GM12878 (cell line): Measurements from ENCODE around the gene SPIRE2.

Experiments
- ASH2L ChIP-seq: fragments of 300-600, 200-600 bp; sonication (generic); IDR thresholded peaks from 2 replicates; pipeline ENCODE4 v1.6.1; 2017; ENCODE audit warnings: low read depth, mild to moderate bottlenecking, borderline replicate concordance
- CREM ChIP-seq: IDR thresholded peaks from 2 replicates; pipeline ENCODE4 v1.6.1; 2014; ENCODE audit warnings: antibody characterized with exemption, low read depth
- EP300 ChIP-seq, 2 experiments: fragments of 150-350 bp in 1 of 2; IDR thresholded peaks; 2 replicates each; pipeline ENCODE4 v1.6.1; 2011 to 2012; ENCODE audit warnings: low read depth in 2 of 2, low read length in 2 of 2, borderline replicate concordance in 1 of 2, improper control_type of control experiment in 1 of 2, inconsistent platforms in 1 of 2; ENCODE audit not compliant: control insufficient read depth in 1 of 2
- EZH2 ChIP-seq: IDR thresholded peaks from 2 replicates; pipeline ENCODE4 v1.6.1; 2012; ENCODE audit warnings: low read depth, mild to moderate bottlenecking, control low read depth, inconsistent platforms, low read length, borderline replicate concordance; ENCODE audit not compliant: control insufficient read depth
- NFYB ChIP-seq: IDR thresholded peaks from 2 replicates; pipeline ENCODE4 v1.6.1; 2011; ENCODE audit warnings: low read depth, mild to moderate bottlenecking, low read length, improper control_type of control experiment, moderate library complexity; ENCODE audit not compliant: insufficient read depth
- POLR2A ChIP-seq: IDR thresholded peaks from 2 replicates; pipeline ENCODE4 v1.6.1; 2011; ENCODE audit warnings: low read depth, mild to moderate bottlenecking, low read length
- RFX5 ChIP-seq: IDR thresholded peaks from 2 replicates; pipeline ENCODE4 v1.6.1; 2011; ENCODE audit warnings: low read depth, low read length, improper control_type of control experiment
- SIN3A ChIP-seq: IDR thresholded peaks from 2 replicates; pipeline ENCODE4 v1.6.1; 2012; ENCODE audit warnings: low read depth, low read length, improper control_type of control experiment
- SP1 ChIP-seq: IDR thresholded peaks from one replicate; pipeline ENCODE4 v1.6.1; 2011; ENCODE audit warnings: low read depth, low read length
- TCF12 ChIP-seq: IDR thresholded peaks from 2 replicates; pipeline ENCODE4 v1.6.1; 2011; ENCODE audit warnings: low read depth, mild to moderate bottlenecking, low read length
- ZNF274 ChIP-seq: IDR thresholded peaks from one replicate; pipeline ENCODE4 v1.8.0; 2011; ENCODE audit not compliant: insufficient read length, insufficient read depth
- TF ChIP-seq, protein P1 (sequence below): IDR thresholded peaks from 2 replicates; pipeline ENCODE4 v1.6.1; 2011; ENCODE audit warnings: low read depth, mild to moderate bottlenecking, low read length, moderate library complexity, borderline replicate concordance; ENCODE audit errors: extremely low read depth
- TF ChIP-seq, protein P2 (sequence below), 3 experiments: IDR thresholded peaks in 2 of 3; conservative IDR thresholded peaks in 1 of 3; 2 replicates each; pipeline ENCODE4 v1.5.1; 2011; ENCODE audit warnings: low read depth in 3 of 3, low read length in 3 of 3, mild to moderate bottlenecking in 3 of 3, control low read depth in 2 of 3, moderate library complexity in 2 of 3, inconsistent platforms in 1 of 3, mixed read lengths in 1 of 3; ENCODE audit not compliant: control insufficient read depth in 2 of 3, insufficient read depth in 1 of 3; ENCODE audit errors: extremely low read depth in 1 of 3
- TF ChIP-seq, protein P3 (sequence below): IDR thresholded peaks from 2 replicates; pipeline ENCODE4 v1.6.1; 2012; ENCODE audit warnings: mild to moderate bottlenecking, low read depth, low read length

DNA sequence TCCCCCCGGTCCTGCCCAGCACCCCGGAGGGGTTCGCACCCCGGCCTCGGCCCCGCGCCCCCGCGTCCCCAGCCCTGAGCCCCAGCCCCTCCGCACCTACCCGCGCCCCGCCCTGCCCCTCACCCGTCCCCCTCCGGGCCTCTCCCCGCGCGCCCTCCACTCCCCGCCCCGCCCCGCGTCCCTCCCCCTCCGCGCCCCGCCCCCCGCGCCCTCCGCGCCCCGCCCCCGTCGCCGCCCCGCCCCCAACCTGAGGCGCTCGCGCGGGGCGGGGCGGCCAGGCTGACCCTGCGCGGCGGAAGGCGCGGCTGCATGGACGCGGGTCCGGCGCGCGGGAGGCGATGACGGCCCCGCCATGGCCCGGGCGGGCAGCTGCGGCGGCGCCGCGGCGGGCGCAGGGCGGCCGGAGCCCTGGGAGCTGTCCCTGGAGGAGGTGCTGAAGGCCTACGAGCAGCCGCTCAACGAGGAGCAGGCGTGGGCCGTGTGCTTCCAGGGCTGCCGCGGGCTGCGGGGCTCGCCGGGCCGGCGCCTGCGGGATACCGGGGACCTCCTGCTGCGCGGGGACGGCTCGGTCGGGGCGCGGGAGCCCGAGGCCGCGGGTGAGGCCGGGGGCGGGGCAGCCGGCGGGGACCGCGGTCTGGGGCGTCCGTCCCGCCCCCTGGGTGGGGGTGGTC is at the start of gene SPIRE2:
- no peak for TF ChIP-seq SP1
- TF ChIP-seq, protein P1, sequence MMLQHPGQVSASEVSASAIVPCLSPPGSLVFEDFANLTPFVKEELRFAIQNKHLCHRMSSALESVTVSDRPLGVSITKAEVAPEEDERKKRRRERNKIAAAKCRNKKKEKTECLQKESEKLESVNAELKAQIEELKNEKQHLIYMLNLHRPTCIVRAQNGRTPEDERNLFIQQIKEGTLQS, result no peak
- TF ChIP-seq TCF12, result no peak
- TF ChIP-seq, protein P2, sequence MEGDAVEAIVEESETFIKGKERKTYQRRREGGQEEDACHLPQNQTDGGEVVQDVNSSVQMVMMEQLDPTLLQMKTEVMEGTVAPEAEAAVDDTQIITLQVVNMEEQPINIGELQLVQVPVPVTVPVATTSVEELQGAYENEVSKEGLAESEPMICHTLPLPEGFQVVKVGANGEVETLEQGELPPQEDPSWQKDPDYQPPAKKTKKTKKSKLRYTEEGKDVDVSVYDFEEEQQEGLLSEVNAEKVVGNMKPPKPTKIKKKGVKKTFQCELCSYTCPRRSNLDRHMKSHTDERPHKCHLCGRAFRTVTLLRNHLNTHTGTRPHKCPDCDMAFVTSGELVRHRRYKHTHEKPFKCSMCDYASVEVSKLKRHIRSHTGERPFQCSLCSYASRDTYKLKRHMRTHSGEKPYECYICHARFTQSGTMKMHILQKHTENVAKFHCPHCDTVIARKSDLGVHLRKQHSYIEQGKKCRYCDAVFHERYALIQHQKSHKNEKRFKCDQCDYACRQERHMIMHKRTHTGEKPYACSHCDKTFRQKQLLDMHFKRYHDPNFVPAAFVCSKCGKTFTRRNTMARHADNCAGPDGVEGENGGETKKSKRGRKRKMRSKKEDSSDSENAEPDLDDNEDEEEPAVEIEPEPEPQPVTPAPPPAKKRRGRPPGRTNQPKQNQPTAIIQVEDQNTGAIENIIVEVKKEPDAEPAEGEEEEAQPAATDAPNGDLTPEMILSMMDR (IDR thresholded peaks at IDR 0.05 in 2 of 3, conservative IDR thresholded peaks at IDR 0.05 in 1 of 3; ENCODE audit: control insufficient read depth in 2 of 3, extremely low read depth in 1 of 3, insufficient read depth in 1 of 3, low read depth in 3 of 3, low read length in 3 of 3), result no peak
- no peak for TF ChIP-seq EZH2
- no peak for TF ChIP-seq ASH2L
- no peak for TF ChIP-seq CREM
- no peak for TF ChIP-seq EP300 (IDR thresholded peaks at IDR 0.05; ENCODE audit: borderline replicate concordance in 1 of 2, control insufficient read depth in 1 of 2, low read depth in 2 of 2, low read length in 2 of 2)
- TF ChIP-seq RFX5, result no peak
- peak; percentile 64; the same call in 1 of the 2 replicates for TF ChIP-seq SIN3A
- TF ChIP-seq ZNF274, result no peak
- no peak for TF ChIP-seq POLR2A
- TF ChIP-seq NFYB, result no peak
- TF ChIP-seq, protein P3, sequence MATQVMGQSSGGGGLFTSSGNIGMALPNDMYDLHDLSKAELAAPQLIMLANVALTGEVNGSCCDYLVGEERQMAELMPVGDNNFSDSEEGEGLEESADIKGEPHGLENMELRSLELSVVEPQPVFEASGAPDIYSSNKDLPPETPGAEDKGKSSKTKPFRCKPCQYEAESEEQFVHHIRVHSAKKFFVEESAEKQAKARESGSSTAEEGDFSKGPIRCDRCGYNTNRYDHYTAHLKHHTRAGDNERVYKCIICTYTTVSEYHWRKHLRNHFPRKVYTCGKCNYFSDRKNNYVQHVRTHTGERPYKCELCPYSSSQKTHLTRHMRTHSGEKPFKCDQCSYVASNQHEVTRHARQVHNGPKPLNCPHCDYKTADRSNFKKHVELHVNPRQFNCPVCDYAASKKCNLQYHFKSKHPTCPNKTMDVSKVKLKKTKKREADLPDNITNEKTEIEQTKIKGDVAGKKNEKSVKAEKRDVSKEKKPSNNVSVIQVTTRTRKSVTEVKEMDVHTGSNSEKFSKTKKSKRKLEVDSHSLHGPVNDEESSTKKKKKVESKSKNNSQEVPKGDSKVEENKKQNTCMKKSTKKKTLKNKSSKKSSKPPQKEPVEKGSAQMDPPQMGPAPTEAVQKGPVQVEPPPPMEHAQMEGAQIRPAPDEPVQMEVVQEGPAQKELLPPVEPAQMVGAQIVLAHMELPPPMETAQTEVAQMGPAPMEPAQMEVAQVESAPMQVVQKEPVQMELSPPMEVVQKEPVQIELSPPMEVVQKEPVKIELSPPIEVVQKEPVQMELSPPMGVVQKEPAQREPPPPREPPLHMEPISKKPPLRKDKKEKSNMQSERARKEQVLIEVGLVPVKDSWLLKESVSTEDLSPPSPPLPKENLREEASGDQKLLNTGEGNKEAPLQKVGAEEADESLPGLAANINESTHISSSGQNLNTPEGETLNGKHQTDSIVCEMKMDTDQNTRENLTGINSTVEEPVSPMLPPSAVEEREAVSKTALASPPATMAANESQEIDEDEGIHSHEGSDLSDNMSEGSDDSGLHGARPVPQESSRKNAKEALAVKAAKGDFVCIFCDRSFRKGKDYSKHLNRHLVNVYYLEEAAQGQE, result peak; percentile 96
